HEK293T (cell line): Measurements from ENCODE around the gene DBF4.
"Not testable (repeated sequence)": the region's sequence is repeated elsewhere in the genome, so short reads cannot be mapped to it uniquely, and the experiment has no call there.

Experiments
- CTCF ChIA-PET: fragments of 350-600 bp; formaldehyde crosslinking; extraction: SDS; loops from one replicate; lab custom pipeline; 2021; ENCODE audit warnings: antibody characterized with exemption, inconsistent platforms; lab: Yijun Ruan, JAX
- POLR2A ChIA-PET: fragments of 350-600 bp; formaldehyde crosslinking; extraction: SDS; loops from one replicate; lab custom pipeline; 2020; ENCODE audit warnings: antibody characterized with exemption, inconsistent platforms; lab: Yijun Ruan, JAX
- DNase-seq: peaks from one replicate; pipeline ENCODE4 v3.0.0; 2012; ENCODE audit warnings: mixed read lengths; ENCODE audit errors: extremely low spot score
- ARNT ChIP-seq: fragments of 450-650 bp; IDR thresholded peaks from 2 replicates; pipeline ENCODE4 v1.6.1; 2017; ENCODE audit warnings: mild to moderate bottlenecking
- BHLHE40 ChIP-seq: fragments of 450-650 bp; IDR thresholded peaks from 2 replicates; pipeline ENCODE4 v1.6.1; 2016; ENCODE audit warnings: mild to moderate bottlenecking, moderate library complexity, borderline replicate concordance
- CTBP1 ChIP-seq: fragments of 450-650 bp; IDR thresholded peaks from 2 replicates; pipeline ENCODE4 v1.6.1; 2016; ENCODE audit warnings: borderline replicate concordance
- ELF4 ChIP-seq: fragments of 450-650 bp; IDR thresholded peaks from 2 replicates; pipeline ENCODE4 v1.6.1; 2017; ENCODE audit warnings: antibody characterized with exemption
- FOXA1 ChIP-seq: fragments of 450-650 bp; IDR thresholded peaks from 2 replicates; pipeline ENCODE4 v1.6.1; 2016; ENCODE audit warnings: mild to moderate bottlenecking
- FOXK2 ChIP-seq: fragments of 450-650 bp; IDR thresholded peaks from 2 replicates; pipeline ENCODE4 v1.6.1; 2016; ENCODE audit warnings: mild to moderate bottlenecking
- FOXM1 ChIP-seq: fragments of 450-650 bp; IDR thresholded peaks from 2 replicates; pipeline ENCODE4 v1.6.1; 2017; ENCODE audit warnings: mild to moderate bottlenecking, borderline replicate concordance
- HDGF ChIP-seq: fragments of 450-650 bp; IDR thresholded peaks from 2 replicates; pipeline ENCODE4 v1.6.1; 2017; ENCODE audit warnings: antibody characterized with exemption, borderline replicate concordance
- L3MBTL2 ChIP-seq: fragments of 450-650 bp; conservative IDR thresholded peaks from 2 replicates; pipeline ENCODE4 v1.6.1; 2016; ENCODE audit warnings: mild to moderate bottlenecking
- LEF1 ChIP-seq: fragments of 450-650 bp; IDR thresholded peaks from 2 replicates; pipeline ENCODE4 v1.6.1; 2017; ENCODE audit warnings: mild to moderate bottlenecking, borderline replicate concordance
- NFRKB ChIP-seq: fragments of 450-650 bp; IDR thresholded peaks from 2 replicates; pipeline ENCODE4 v1.6.1; 2016; ENCODE audit warnings: mild to moderate bottlenecking, moderate library complexity
- SP1 ChIP-seq: fragments of 450-650 bp; IDR thresholded peaks from 2 replicates; pipeline ENCODE4 v1.6.1; 2017
- SUZ12 ChIP-seq: fragments of 450-650 bp; IDR thresholded peaks from 2 replicates; pipeline ENCODE4 v1.6.1; 2016; ENCODE audit warnings: mild to moderate bottlenecking
- TARDBP ChIP-seq: fragments of 450-650 bp; IDR thresholded peaks from 2 replicates; pipeline ENCODE4 v1.6.1; 2016
- ZNF384 ChIP-seq: fragments of 450-650 bp; IDR thresholded peaks from 2 replicates; pipeline ENCODE4 v1.6.1; 2016
- TF ChIP-seq, protein P1 (sequence below): fragments of 450-650 bp; IDR thresholded peaks from 2 replicates; pipeline ENCODE4 v1.6.1; 2016

Gene DBF4

DNA sequence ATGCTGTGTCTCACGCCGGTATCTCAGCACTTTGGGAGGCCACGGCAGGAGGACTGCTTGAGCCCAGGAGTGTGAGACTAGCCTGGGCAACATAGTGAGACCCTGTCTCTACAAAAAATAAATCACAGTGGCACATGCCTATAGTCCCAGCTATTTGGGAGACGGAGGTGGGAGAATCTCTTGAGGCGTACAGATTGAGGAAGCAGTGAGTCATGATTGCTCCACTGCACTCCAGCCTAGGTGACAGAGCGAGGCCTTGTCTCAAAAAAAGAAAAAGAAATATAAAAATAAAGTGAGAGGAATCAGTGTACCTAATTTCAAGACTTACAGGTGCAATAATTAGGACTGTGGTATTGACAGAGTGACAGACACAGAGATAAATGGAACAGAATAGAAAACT, 24.0 kb upstream of the DBF4 start:
- no peak for TF ChIP-seq TARDBP
- TF ChIP-seq BHLHE40, result no peak
- no peak for TF ChIP-seq L3MBTL2
- no peak for TF ChIP-seq CTBP1
- TF ChIP-seq ZNF384, result no peak
- TF ChIP-seq FOXM1, result no peak
- TF ChIP-seq NFRKB, result no peak
- TF ChIP-seq, protein P1, sequence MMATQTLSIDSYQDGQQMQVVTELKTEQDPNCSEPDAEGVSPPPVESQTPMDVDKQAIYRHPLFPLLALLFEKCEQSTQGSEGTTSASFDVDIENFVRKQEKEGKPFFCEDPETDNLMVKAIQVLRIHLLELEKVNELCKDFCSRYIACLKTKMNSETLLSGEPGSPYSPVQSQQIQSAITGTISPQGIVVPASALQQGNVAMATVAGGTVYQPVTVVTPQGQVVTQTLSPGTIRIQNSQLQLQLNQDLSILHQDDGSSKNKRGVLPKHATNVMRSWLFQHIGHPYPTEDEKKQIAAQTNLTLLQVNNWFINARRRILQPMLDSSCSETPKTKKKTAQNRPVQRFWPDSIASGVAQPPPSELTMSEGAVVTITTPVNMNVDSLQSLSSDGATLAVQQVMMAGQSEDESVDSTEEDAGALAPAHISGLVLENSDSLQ, result no peak
- TF ChIP-seq LEF1, result no peak
- no peak for TF ChIP-seq ELF4
- TF ChIP-seq ARNT, result no peak
- TF ChIP-seq FOXA1, result no peak
- TF ChIP-seq HDGF, result no peak
- DNase-seq, result no peak
- POLR2A ChIA-PET, result no interaction called here
- CTCF ChIA-PET, result no interaction called here

DNA sequence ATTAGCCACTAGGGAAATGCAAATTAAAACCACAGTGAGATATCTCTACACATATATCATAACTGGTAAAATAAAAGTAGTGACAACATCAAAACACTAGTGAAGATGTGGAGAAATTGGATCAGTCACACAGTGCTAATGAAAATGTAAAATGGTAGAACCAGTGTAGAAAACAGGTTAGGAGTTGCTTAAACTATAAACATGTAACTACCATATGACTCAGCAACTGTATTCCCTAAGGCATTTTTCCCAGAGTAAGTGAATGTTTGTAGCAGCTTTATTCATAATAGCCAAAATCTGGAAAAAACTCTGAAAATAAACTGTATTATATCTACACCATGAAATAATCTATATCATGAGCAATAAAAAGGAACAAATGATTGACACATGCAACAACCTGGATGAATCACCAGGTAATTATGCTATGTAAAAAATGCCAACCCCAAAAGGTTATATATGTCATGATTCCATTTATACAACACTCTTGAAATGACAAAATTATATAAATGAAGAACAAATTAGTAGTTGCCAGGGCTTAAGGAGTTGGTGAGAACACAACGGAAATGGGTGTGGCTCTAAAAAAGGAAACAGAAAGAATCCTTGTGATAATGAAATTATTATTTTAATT, 22.9 kb upstream of the DBF4 start:
- ChIA-PET POLR2A (no interaction called here), CTCF (no interaction called here)
- no peak for DNase-seq
- no peak for TF ChIP-seq SUZ12
- no peak for TF ChIP-seq SP1
- TF ChIP-seq BHLHE40, result no peak
- TF ChIP-seq TARDBP, result no peak
- no peak for TF ChIP-seq FOXM1
- TF ChIP-seq NFRKB, result no peak
- TF ChIP-seq, protein P1, result no peak
- TF ChIP-seq CTBP1, result no peak
- TF ChIP-seq LEF1, result no peak
- no peak for TF ChIP-seq HDGF
- TF ChIP-seq L3MBTL2, result no peak
- TF ChIP-seq FOXK2, result no peak
- TF ChIP-seq ZNF384, result no peak
- TF ChIP-seq ARNT, result no peak
- TF ChIP-seq ELF4, result no peak
- no peak for TF ChIP-seq FOXA1

DNA sequence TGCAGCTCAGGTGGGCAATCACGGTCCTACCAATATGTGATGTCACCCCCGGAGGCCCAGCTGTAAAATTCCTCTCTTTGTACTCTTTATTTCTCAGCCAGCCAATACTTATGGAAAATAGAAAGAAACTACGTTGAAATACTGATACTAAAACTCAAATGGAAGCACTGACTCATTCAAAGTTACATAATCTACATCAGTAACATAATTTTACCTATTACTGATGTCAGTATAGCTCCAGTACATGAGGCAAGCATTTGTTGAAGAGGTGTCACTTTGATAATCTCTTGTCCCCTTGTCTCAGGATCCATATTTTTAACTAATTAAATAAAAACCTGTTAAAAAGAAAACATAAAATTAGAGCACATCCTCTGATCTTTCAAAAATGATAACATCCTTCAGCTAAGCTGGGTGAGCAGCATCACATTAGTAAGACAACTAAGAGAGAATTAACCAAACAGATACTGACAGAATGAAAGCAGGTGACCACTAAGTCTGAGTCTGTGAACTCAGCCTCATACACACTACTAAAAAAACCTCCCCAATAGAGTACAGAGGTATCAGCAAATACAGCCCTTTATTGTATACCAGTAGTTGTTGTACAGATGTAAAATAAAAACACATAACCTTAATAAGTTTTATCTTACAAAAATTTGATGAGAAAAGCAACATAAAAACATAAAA, 17.7 kb upstream of the DBF4 start:
- TF ChIP-seq FOXM1 (no peak), FOXA1 (no peak), HDGF (no peak), L3MBTL2 (no peak), SP1 (no peak), TARDBP (no peak), BHLHE40 (no peak), NFRKB (no peak), ZNF384 (no peak), SUZ12 (no peak), FOXK2 (no peak), ARNT (no peak)
- CTCF ChIA-PET, result no interaction called here
- no peak for DNase-seq
- POLR2A ChIA-PET, result no interaction called here

GRCh38 chr7:87866089-87866488, 10.2 kb upstream of the DBF4 start:
- POLR2A ChIA-PET, result no interaction called here
- no peak for DNase-seq
- no peak for TF ChIP-seq HDGF
- no peak for TF ChIP-seq ZNF384
- TF ChIP-seq, protein P1, result no peak
- no peak for TF ChIP-seq ARNT
- no peak for TF ChIP-seq TARDBP
- TF ChIP-seq NFRKB, result no peak
- TF ChIP-seq LEF1, result no peak
- no peak for TF ChIP-seq L3MBTL2
- no peak for TF ChIP-seq SUZ12
- no peak for TF ChIP-seq FOXA1
- TF ChIP-seq BHLHE40, result no peak
- TF ChIP-seq SP1, result no peak
- no peak for TF ChIP-seq CTBP1
- no peak for TF ChIP-seq ELF4
- TF ChIP-seq FOXM1, result no peak
- no peak for TF ChIP-seq FOXK2
- CTCF ChIA-PET, result no interaction called here

- DNase-seq, POLR2A ChIA-PET, CTCF ChIA-PET: not testable (repeated sequence)
These were observed 9.8 kb upstream of the DBF4 start for GRCh38 chr7:87866533-87866932.

DNA sequence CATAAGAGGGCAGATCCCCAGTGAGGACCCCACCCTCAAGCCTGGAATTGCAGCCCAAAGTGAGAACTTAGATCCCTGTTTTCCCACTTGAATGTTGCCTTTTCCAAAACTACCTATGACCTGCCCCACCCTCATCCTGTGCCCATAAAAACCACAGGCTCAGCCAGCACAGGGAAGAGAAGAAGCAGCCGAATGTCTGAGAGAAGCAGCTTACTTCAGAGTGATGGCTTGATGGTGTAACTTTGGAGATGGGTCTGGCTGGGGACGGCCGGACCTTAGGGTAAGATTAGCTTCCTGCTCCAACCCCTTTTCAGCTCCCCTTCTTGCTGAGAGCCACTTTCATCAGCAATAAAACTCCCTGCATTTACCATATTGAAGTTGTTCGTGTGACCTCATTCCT, 5.8 kb upstream of the DBF4 start:
- DNase-seq, result no peak
- TF ChIP-seq CTBP1, result no peak
- TF ChIP-seq LEF1, result no peak
- TF ChIP-seq SUZ12, result no peak
- no peak for TF ChIP-seq L3MBTL2
- no peak for TF ChIP-seq BHLHE40
- TF ChIP-seq ARNT, result no peak
- no peak for TF ChIP-seq HDGF
- TF ChIP-seq NFRKB, result no peak
- no peak for TF ChIP-seq FOXK2
- TF ChIP-seq, protein P1, result no peak
- no peak for TF ChIP-seq ELF4
- no peak for TF ChIP-seq TARDBP
- no peak for TF ChIP-seq SP1
- TF ChIP-seq FOXA1, result no peak
- TF ChIP-seq ZNF384, result no peak
- ChIA-PET CTCF (no interaction called here), POLR2A (interaction anchor here (0.9 kb wide), 1 partner anchor 270 kb away, joined by 3 read pairs; the partner anchor contains the start of gene ABCB1)
